Measurements from ENCODE around the gene NTRK1.

The NTRK1 gene

DNA sequence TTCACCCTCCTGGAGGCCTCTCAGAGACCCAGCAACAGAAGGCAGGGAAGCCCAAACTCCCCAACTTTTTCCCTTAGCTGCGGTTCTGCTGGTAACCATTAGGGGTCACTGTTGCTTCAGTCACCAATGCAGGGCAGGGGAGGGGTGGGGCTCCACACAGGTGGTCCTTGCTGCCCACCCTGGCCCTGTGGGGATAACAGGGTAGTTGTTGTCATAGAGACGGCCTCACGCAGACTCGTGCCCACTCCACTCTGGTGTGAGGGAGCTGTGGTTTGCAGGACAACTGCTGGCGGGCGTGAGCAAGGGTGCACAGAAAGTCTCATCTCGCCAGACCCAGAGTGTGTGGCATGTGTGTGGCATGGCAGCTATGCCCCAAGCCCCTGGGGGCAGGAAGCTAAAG is 21.7 kb upstream of the NTRK1 start:
- DNase-seq (ENCODE audit: low spot score) = no peak

DNA sequence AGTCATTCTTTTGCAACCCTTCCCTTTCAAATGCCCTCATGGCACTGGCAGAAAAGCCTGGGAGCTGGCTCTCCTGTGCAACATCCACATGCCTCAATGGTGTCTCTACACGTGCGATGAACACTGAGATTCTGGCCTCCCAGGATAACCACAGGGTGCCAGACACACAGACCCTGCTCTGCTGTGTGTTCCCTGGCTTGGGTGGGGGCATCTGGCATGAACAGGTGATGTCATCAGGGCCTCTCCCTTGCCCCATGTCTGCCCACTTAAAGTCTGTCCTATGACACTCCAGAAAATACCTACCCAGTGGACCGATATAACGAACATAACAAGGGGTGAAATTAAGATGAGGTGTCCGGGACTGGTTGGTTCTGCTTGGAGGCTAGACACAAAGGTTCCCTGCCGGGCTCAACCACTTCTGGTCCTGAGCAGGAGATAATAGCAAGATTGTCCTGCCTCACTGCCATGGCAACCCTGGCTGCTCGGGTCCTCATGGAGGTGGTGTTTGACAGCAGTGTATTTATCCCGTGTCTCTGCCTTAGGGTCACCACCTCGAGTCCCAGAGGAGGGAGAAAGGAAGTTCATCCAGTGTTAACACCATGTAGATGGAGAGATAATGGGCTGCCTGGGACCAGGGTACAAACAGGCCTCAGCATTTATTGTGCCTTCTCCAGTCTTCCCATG is 21.1 kb upstream of the NTRK1 start:
- no peak for DNase-seq (ENCODE audit: low spot score)

DNA sequence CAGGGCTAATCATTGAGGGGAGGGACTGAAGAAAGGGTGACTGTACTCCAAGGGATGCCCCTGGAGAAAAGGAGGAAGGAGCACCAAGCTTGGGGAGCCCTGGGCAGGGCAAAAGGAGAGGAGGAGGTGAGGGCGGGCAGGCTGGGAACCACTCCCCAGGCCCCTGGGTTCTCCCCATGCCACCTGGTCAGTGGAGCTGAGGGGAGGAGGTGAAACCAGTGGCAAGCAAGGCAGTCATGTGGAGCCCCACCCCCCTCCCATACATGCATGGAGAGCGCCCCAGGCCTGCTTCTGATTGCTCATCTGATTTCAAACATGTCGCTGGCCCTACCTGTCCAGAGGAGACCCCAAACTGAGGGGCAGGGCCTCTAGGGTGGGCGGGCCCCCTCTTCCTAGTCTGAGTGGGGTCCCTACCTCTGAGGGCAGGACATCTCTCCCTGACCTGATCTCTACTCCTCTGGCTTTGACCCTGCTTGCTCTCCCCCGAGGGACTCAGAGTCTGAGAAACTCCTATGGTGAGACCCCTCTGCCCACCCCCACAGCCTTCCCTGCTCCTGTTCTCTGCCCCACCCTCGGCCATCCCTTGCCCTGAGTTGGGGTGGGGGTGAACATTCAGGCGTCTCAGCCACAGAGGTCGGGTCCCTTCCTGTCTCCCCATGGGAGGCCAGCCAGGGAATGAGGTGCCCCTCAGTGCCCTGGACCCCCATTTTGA is 20.3 kb upstream of the NTRK1 start:
- DNase-seq (ENCODE audit: low spot score) = no peak

DNA sequence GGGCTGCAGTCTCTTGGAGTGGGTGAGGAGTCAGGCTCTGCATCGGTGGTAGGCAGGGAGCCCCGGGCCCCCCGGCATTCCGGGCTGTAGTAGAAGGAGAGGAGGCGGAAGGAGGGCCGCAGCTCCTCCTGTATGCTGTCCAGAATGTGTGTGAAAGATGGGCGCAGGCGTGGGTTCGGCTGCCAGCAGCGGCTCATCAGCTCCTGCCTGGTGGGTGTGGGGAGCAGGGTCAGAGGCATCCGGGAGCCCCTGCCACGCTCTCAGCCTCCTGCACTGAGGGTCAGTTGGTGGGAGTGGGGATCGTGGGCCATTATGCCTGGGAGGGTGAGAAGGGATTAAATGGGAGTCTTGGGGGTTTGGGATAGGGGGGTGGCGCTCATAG is 19.8 kb upstream of the NTRK1 start:
- no peak for DNase-seq (ENCODE audit: low spot score)

DNA sequence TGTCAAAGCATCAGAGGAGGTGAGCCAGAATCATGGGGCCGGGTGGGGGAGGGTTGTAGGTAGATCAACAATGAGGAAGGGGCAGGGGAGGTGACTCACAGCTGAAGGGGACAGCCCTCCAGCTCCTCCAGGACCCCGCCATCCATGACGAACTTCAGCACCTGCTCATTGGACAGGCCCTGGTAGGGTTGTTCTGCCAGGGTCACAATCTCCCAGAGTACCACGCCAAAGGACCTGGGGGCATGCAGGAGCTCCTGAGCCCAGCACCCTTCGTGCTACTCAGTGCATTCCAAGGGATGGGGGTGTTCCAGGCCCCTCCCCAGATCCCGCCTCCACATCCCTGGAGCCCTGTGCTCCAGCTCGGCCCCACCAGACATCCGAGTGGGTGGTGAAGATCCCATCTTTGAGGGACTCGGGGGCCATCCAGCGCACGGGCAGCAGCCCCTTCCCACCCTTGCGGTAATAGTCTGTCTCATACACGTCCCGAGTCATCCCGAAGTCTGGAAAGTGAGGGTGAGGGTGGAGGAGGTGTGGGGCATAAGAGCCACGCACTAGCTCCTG is 19.3 kb upstream of the NTRK1 start:
- no peak for DNase-seq (ENCODE audit: low spot score)

DNA sequence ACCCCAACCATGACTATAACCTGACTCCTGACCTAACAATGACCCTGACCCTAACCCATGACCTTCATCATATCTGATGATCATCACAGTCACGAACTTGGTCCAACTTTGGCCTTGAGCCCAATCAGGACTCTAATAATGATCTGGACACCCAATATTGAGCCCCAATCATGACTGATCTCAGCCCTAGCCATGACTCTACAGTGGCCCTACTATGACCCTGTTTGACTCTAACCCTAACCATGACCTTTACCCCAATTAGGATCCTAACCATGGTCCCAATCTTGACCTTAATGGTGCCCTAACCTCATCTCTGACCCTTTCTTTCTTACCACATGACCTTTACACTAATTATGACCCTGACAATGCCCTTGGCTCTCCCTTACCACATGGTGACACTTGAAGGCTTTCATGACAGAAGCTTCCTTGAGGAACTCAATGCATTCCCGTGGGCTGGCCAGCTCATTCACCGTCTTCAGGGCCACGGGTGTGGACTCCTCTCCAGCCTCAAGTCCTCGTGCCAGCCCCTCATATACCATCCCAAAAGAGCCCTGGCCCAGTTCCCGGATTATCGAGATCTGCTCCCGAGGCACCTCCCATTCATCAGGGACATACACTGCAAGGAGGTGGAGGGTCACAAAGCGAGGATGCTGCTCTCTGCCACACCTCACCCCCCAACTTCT is 17.9 kb upstream of the NTRK1 start:
- DNase-seq (ENCODE audit: low spot score) = no peak

DNA sequence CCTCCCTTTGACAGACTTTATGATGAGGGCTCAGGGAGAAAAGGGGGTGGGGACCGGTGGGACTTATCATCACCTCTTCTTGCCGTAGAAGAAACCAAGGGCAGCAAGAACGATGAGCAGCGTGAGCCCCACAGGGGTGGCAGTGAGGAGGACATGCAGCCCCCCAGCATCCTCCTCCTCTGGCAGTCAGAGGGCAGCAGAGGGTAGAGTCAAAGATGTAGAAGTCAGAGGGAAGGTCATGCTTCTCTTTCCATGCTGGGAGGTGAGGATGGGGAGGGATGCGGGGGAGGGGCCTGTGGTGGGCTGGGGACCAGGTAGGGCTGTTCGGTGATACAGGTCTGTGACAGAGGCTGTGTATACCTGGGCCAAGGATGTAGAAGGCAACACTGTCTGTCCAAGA is 16.6 kb upstream of the NTRK1 start:
- no peak for DNase-seq (ENCODE audit: low spot score)

DNA sequence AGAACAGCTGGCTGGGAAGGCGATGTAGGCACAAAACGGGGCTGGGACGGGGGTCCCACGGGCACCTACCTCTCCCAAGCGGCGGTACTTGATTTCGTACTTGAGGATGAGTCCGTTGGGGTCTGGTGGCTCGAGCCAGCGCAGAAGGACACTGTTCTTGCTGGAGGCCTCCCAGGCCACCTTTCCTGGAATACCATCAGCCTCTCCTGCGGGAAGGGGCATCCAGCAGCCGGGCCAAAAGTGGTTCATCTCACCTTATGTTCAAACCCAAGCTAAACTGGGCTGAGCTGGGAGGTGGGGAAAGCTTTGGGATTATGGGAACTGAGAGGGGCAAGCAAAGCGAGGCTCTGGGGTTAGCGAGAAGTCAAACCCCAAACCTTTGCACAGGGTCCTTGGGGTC is 16.0 kb upstream of the NTRK1 start:
- DNase-seq (ENCODE audit: low spot score) = no peak

DNA sequence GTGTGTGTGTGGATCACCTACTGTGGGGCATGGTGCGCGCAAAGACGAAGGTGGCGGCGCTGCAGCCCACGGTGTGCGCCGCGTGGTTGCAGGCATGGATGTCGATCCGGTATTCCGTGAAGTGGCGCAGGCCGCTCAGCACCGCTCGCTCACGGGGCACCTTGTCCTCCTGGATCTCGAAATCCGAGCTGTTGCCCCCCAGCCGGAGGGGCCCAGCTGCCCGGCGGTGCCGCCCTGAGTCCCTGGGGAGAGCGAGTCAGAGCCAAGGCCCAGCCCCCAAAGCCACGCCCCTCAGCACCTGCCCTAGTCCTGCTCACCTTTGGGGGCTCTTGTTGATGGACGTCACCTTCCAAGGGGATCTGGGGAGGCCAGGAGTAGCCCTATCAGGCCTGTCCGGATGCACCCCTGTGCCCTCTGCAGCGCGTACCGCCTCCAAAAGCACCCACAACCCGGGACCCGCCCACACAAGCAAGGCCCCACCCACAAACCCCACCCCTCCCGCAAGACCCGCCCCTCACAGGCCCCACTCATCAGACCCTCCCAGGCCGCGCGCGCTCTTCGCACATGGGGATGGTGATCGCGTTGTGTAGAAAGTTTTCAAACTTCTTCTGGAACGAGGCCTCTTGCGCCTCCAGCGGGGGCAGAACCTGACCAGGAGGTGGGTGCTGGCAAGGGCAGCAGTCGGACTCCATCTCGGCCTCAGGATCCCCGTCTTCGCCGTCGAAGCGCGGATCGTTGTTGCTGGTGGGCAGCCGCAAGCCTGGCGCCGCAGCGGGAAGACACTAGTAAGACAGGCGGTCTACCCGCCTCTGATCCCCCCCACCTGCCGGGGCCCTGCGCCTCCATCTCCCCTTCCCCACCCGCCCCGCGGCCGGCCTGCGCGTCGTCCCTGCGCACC is 15.4 kb upstream of the NTRK1 start:
- no peak for DNase-seq (ENCODE audit: low spot score)

DNA sequence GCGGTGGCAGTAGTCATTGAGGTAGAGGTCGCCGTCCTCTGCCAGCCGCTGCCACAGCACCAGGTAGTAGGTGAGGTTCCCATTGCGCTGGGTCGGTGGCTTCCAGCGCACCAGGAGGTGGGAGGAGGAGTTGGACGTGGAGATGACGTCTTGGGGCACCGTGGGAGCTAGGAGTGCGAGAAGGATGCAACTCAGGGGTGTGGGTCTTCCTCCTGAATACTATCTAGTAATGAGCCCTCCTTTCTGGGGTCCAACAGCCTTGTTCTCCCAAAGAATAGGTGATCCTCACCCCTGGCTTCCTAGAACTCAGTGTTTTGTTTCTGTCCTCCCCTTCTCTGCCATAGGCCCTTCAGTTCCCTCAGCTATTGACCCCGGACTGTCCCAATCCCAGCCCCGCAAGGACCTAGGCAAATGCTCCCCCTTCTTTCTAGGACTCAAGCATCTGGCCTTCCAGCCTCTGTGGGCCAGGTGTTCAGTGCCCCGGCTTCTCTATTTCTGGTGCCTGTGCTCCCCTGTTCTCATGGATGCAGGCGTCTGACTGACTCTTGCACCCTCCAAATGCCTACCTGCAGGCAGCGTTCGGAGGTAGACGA is 14.6 kb upstream of the NTRK1 start:
- no peak for DNase-seq (ENCODE audit: low spot score)

DNA sequence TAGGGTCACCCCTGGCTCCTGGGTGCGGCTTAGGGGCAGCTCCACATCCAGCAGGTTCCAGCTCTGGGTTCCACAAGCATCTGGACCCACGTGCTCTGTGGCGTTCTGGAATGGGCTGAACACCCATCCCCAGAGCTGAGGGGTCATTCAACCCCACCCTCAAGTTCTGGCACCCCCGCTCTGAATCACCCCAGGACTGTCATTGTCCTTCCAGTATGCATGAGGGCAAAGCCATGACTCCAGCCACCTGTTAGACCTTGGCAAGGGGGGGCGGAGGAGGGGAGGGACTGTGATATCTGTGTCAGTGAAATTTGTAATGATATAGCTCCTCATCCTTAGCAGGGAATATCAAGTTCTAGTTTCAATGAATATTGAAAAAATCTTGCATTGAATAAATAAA is 14.0 kb upstream of the NTRK1 start:
- DNase-seq (ENCODE audit: low spot score) = no peak

DNA sequence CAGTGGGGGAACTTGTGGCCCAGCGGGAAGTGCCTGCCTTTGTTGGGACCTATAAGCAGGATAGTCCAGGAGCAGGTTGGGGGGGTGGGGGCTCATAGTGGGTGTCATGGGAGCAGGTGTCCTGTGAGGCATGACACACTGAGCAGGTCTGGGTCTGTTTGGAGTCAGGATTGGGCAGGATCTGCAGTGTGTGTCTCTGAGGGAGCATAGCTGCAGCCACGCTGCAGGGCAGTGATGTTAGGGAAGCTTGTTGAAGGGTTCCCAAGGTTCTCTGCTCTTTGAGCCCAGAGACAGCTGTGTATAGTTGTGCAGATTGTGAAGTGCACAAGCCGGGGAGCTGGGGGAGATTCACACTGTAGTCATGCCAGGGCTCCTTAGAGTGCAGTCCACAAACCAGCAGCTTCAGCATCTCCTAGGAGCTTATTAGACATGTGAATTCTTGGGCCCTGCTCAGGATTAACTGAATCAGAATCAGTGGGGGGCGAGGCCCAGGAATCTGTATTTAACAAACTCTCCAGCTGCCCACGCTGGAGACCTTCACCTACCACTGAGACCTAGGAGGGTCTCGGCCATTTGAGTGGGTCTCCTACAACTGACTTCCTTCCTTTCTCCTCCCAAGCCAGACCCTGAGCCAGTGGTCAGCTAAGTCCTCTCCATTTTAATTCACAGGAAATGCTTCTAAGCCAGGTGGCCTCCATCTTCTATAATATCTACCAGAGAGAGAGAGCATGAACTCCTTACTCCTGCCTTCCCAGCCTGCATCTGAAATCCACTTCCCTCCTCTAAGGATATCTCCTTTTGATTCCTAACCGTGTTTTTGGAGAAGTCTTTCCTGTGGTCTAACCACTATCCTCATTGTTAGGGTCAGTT is 12.8 kb upstream of the NTRK1 start:
- no peak for DNase-seq (ENCODE audit: low spot score)

DNA sequence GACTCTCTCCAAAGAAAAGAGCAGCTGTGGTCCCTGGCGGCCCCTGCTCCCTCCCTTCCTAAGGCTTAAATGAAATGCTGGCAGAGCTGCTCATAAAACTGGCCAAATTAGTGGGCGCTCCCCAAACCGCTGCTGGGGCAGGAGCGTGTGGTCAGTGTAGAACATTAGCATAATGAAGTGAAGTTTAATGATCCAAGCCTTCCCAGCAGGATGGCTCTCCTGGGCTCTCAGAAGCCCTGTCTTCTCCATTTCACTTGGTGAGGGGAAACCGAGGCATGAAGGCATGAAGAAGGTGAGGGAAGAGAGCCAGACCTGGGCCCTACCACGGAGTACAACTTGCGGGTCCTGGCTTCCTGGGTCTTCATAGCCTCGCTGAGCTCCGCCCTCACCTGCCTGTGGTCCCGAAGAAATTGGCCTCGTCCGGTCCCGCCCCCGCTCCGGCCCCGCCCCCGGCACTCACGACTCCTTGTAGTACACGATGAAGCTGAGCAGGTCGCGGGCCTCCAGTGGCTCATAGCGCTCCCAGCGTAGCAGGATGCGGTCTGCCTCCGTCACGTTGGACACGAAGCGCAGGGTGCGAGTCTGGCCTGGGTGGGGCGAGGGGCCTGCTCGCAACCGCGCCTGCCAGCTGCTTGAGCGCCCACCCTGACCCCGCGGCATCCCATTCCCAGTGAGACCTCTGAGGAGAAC is 12.1 kb upstream of the NTRK1 start:
- DNase-seq (ENCODE audit: low spot score) = no peak

DNA sequence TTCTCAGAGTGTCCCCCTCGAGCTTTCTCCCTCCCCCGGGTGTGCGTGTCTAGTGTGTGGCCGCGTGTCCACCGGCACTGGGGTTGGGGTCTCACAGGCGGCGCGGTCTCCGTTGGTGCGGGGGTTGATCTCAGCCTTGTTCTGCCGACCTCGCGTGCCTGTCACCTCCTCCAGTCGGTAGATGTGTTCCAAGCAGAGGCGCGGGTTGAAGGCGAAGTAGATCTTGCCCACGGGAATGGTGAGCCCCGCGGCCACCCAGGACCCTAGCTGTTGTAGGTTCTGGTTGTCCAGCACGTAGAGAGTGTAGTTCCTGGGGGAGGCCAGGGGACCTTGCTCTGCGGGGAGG is 11.5 kb upstream of the NTRK1 start:
- no peak for DNase-seq (ENCODE audit: low spot score)

DNA sequence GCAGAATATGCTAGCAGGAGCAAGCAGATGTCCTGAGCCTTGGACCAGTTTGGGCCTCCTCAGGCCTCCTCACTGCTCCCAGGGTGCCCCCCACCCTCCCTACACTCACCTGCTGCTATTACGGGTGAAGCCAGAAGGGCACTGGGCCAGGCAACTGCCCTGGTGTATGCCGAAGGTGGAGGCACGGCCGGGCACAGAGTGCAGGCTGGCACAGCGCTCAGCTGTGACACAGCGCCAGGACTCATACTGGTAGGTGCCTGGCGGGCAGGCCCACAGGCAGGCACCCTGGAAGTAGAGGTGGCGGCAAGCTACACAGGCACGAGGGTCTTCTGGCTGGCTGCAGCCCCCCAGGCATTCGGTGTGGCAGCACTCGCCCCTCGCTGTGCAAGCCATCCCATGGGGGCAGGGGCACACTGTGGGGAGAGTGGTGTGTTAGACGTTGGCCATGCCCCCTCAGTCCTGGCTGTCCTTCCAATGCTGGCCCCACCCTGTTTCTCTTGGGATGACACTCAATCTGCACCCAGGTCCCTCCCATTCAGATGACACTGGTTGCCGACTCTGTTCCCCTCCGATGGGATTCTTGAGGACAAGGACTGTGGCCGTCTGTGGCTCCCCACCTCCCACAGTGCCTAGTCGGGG is 8.8 kb upstream of the NTRK1 start:
- no peak for DNase-seq (ENCODE audit: low spot score)

DNA sequence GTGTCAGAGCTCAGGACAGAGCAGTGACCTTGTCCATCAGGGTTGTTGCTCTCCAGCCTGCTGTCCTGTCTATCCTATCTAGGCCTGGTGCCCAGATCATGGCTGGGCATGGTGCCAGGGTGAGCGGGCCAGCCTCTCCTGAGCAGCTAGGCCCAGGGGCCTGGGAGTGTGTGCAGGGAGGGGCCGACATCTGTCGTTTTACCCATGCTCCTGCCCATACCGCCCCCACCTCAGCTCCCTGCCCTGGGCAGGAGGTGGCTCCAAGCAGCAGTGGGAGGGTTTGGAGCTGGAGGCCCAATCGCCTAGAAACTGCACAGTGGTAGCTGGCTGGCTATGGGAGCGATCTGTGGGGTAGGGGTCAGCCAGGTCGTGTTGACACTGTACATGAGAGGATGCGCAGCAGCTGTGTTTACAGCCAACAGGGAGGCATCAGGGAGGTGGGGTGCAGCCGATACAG is 8.2 kb upstream of the NTRK1 start:
- DNase-seq (ENCODE audit: low spot score) = no peak

DNA sequence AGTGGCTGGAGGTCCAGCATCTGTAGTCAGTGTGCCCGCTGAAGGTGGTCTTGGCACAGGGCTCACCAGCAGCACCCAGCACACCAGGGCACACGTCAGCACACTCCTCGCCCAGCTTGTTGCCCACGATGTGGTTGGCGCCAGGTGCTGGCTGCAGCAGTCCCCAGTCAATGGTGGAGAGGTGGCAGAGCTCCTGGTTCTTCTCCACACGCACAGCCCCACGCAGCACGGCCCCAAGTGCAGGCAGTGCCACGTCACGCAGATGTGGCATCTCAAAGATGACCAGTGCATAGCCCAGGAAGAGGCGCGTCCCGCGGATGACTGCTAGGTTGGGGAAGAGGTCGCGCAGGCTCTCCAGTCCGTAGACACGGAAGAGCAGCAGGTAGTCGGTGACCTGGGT is 6.9 kb upstream of the NTRK1 start:
- no peak for DNase-seq (ENCODE audit: low spot score)

DNA sequence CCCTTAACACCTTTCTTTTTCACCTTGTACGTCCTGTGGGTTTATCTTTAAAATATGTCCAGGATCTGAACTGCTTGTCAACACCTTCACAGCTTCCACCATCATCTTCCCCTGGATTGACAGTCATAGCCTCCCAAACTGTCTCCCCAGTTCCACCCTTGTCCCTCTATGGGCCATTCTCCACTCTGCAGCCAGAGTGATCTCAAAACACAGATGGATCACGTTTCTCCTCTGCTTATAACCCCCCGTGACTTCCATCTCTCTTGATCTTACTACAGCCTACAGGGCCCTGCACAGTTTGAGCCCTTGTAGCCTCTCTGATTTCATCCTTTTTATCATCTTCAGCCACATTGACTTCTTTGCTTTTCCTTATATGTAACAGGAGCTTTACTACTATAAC is 6.0 kb upstream of the NTRK1 start:
- DNase-seq (ENCODE audit: low spot score) = no peak

DNA sequence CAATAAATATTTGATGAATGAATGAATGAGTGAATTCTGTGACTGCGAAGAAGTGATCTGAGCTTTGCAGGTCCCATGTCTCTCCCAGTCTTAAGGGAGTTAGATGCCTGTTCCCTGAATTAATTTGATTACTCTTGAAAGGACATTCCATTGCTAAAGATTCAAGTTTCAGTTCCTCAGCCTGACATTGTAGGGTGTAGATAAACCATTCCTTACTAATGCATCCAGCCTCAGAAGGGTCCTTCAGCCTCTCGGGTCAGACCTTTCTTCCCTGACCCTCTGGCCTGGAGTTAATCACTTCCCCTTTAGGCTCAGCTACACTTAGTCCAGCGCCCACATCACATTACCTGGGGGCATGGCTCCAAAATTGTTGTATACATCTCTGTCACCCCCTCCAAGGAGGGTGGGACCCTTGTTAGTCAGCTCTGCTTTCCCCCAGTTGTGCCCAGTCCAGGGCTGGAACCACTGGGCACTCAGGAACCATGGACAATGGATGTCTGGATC is 4.3 kb upstream of the NTRK1 start:
- DNase-seq (ENCODE audit: low spot score) = no peak
